Dedifferentiated amniotic fluid mesenchymal stem cell (primary cell): ENCODE data around the gene NAV2.
"Not testable (repeated sequence)": the region's sequence is repeated elsewhere in the genome, so short reads cannot be mapped to it uniquely, and the experiment has no call there.

Source experiments
- DNase-seq: peaks from one replicate; pipeline ENCODE4 v3.0.0-alpha.2; 2016; ENCODE audit errors: extremely low spot score

Gene NAV2

GRCh38 chr11:19889531-19889930, 176.9 kb downstream of the NAV2 start:
- no peak for DNase-seq

- peak; percentile 47 for DNase-seq
Observed at GRCh38 chr11:19890308-19890707, 177.7 kb downstream of the NAV2 start.

- no peak for DNase-seq
Observed at GRCh38 chr11:19891022-19891421, 178.4 kb downstream of the NAV2 start.

GRCh38 chr11:19892387-19892786, 179.8 kb downstream of the NAV2 start:
- DNase-seq, result no peak

- DNase-seq, result no peak
Observed at GRCh38 chr11:19892876-19893275, 180.2 kb downstream of the NAV2 start.

- no peak for DNase-seq
Observed at GRCh38 chr11:19894404-19894803, 181.8 kb downstream of the NAV2 start.

- DNase-seq, result not testable (repeated sequence)
Observed at GRCh38 chr11:19895037-19895436, 182.4 kb downstream of the NAV2 start.

- DNase-seq, result no peak
Observed at GRCh38 chr11:19895776-19896175, 183.1 kb downstream of the NAV2 start.

GRCh38 chr11:19903620-19904069, 191.0 kb downstream of the NAV2 start:
- peak; percentile 88 for DNase-seq

- DNase-seq, result peak; percentile 71
Observed at GRCh38 chr11:19905280-19905853, 192.7 kb downstream of the NAV2 start.

GRCh38 chr11:19906126-19906525, 193.5 kb downstream of the NAV2 start:
- no peak for DNase-seq

GRCh38 chr11:19907008-19907579, 194.5 kb downstream of the NAV2 start:
- DNase-seq, result no peak

- DNase-seq, result no peak
Observed at GRCh38 chr11:19907839-19908238, 195.2 kb downstream of the NAV2 start.

GRCh38 chr11:19910931-19911330, 198.3 kb downstream of the NAV2 start:
- DNase-seq, result no peak

GRCh38 chr11:19912115-19912957, 199.7 kb downstream of the NAV2 start:
- no peak for DNase-seq

GRCh38 chr11:19912958-19913892, 200.6 kb downstream of the NAV2 start:
- DNase-seq, result no peak

GRCh38 chr11:19913893-19914249, 201.2 kb downstream of the NAV2 start:
- DNase-seq, result no peak

GRCh38 chr11:19915808-19916207, 203.2 kb downstream of the NAV2 start:
- no peak for DNase-seq

- no peak for DNase-seq
Observed at GRCh38 chr11:19917069-19917468, 204.4 kb downstream of the NAV2 start.

- DNase-seq, result peak; percentile 50
Observed at GRCh38 chr11:19918302-19919049, 205.8 kb downstream of the NAV2 start.

- DNase-seq, result peak; percentile 98
Observed at GRCh38 chr11:19919050-19919561, 206.5 kb downstream of the NAV2 start.
